Hepatocyte (in vitro differentiated cells): ENCODE results near the gene OR14J1. TPM values are rescaled to one million over a fixed set of nuclear protein-coding genes. Genes with fewer than 3 reads are reported as not detected.

Experiments used
- DNase-seq: peaks from one replicate; pipeline ENCODE4 v3.0.0-alpha.2; 2016; ENCODE audit warnings: low spot score
- H2AFZ ChIP-seq: fragments of 200-600 bp; sonication (generic); 2 replicates; pipeline ENCODE4 v1.6.0; 2016; ENCODE audit warnings: antibody characterized with exemption, mild to moderate bottlenecking
- H3K27ac ChIP-seq: fragments of 200-600 bp; sonication (generic); 2 replicates; pipeline ENCODE4 v1.5.1; 2016; ENCODE audit warnings: mild to moderate bottlenecking
- H3K27me3 ChIP-seq: fragments of 200-600 bp; sonication (generic); 2 replicates; pipeline ENCODE4 v1.6.1; 2016
- H3K36me3 ChIP-seq: fragments of 200-600 bp; sonication (generic); replicated peaks from 2 replicates; pipeline ENCODE4 v1.5.1; 2016; ENCODE audit warnings: low read depth; ENCODE audit not compliant: insufficient read depth
- H3K4me1 ChIP-seq: fragments of 200-600 bp; sonication (generic); 2 replicates; pipeline ENCODE4 v1.5.1; 2016; ENCODE audit warnings: mild to moderate bottlenecking, moderate library complexity; ENCODE audit not compliant: insufficient read depth
- H3K4me2 ChIP-seq: fragments of 200-600 bp; sonication (generic); 2 replicates; pipeline ENCODE4 v1.6.0; 2016
- H3K4me3 ChIP-seq: fragments of 200-600 bp; sonication (generic); 2 replicates; pipeline ENCODE4 v1.5.1; 2016; ENCODE audit warnings: mild to moderate bottlenecking
- H3K79me2 ChIP-seq: fragments of 200-600 bp; sonication (generic); 2 replicates; pipeline ENCODE4 v1.6.0; 2017; ENCODE audit warnings: mild to moderate bottlenecking
- H3K9me2 ChIP-seq: fragments of 200-600 bp; sonication (generic); replicated peaks from 2 replicates; pipeline ENCODE4 v1.6.0; 2017; ENCODE audit warnings: mild to moderate bottlenecking; ENCODE audit not compliant: insufficient read depth
- H3K9me3 ChIP-seq: fragments of 200-600 bp; sonication (generic); 2 replicates; pipeline ENCODE4 v1.5.1; 2016; ENCODE audit warnings: low read depth, mild to moderate bottlenecking
- H4K20me1 ChIP-seq: fragments of 200-600 bp; sonication (generic); 2 replicates; pipeline ENCODE4 v1.6.0; 2016; ENCODE audit warnings: mild to moderate bottlenecking; ENCODE audit not compliant: insufficient read depth, poor library complexity, severe bottlenecking
- EZH2 ChIP-seq: fragments of 200-600 bp; sonication (generic); IDR thresholded peaks from 2 replicates; pipeline ENCODE4 v1.6.1; 2016; ENCODE audit warnings: antibody characterized with exemption, mild to moderate bottlenecking, borderline replicate concordance
- EZH2phosphoT487 ChIP-seq: fragments of 200-600 bp; sonication (generic); IDR thresholded peaks from one replicate; pipeline ENCODE4 v1.6.1; 2018; ENCODE audit warnings: antibody characterized with exemption, mild to moderate bottlenecking, low read depth, moderate library complexity; ENCODE audit not compliant: unreplicated experiment, severe bottlenecking
- whole genome bisulfite sequencing: methylation state at CpG from one replicate; pipeline ENCODE4 v1.1.6; 2016; ENCODE audit warnings: low lambda C conversion rate; ENCODE audit errors: missing lambda C conversion rate; 5-methylcytosine and 5-hydroxymethylcytosine counted together
- polyA plus RNA-seq: library from polyadenylated mRNA; unstranded; fragments of >200 nt; fragmentation: Nextera tagmentation; extraction: Ambion mirVana; gene quantifications from 2 replicates; pipeline ENCODE4 v1.2.1, GENCODE V29; 2016
- total RNA-seq: library from RNA; depleted of rRNA; stranded (reverse); fragments of >200 nt; gene quantifications from 2 replicates; pipeline ENCODE4 v1.2.3, GENCODE V29; 2014
- TF ChIP-seq, protein P1 (sequence below): fragments of 200-600 bp; sonication (generic); IDR thresholded peaks from 2 replicates; pipeline ENCODE4 v1.5.1; 2016; ENCODE audit warnings: antibody characterized with exemption, mild to moderate bottlenecking; ENCODE audit not compliant: poor library complexity

The OR14J1 gene, protein sequence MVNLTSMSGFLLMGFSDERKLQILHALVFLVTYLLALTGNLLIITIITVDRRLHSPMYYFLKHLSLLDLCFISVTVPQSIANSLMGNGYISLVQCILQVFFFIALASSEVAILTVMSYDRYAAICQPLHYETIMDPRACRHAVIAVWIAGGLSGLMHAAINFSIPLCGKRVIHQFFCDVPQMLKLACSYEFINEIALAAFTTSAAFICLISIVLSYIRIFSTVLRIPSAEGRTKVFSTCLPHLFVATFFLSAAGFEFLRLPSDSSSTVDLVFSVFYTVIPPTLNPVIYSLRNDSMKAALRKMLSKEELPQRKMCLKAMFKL
- total RNA-seq = not detected in 2 replicates
- polyA plus RNA-seq = not detected in 2 replicates

GRCh38 chr6:29301316-29301715, at the start of gene OR14J1:
OR14J1 (plus strand) TSS chr6:29301701; CDS start chr6:29306690, 4,989 bp downstream.
- Histone ChIP-seq H3K36me3 (no peaks in the 10 kb centered on the region), H3K4me2 (no peak within 1 kb of the TSS), H3K4me3 (no peak within 1 kb of the TSS), H3K9me3 (no peaks in the 10 kb centered on the region), H3K27me3 (peaks cover 4% of the 10 kb centered on the region), H3K79me2 (no peaks in the 10 kb centered on the region), H3K27ac (no peak within 1 kb of the TSS), H3K9me2 (no peaks in the 10 kb centered on the region), H4K20me1 (no peaks in the 10 kb centered on the region), H2AFZ (no peak within 1 kb of the TSS), H3K4me1 (no peaks in the 10 kb centered on the region)
- DNase-seq = no peak
- TF ChIP-seq EZH2phosphoT487 = no peak
- no peak for TF ChIP-seq EZH2
- TF ChIP-seq, protein P1, sequence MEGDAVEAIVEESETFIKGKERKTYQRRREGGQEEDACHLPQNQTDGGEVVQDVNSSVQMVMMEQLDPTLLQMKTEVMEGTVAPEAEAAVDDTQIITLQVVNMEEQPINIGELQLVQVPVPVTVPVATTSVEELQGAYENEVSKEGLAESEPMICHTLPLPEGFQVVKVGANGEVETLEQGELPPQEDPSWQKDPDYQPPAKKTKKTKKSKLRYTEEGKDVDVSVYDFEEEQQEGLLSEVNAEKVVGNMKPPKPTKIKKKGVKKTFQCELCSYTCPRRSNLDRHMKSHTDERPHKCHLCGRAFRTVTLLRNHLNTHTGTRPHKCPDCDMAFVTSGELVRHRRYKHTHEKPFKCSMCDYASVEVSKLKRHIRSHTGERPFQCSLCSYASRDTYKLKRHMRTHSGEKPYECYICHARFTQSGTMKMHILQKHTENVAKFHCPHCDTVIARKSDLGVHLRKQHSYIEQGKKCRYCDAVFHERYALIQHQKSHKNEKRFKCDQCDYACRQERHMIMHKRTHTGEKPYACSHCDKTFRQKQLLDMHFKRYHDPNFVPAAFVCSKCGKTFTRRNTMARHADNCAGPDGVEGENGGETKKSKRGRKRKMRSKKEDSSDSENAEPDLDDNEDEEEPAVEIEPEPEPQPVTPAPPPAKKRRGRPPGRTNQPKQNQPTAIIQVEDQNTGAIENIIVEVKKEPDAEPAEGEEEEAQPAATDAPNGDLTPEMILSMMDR = no peak
- 53% methylated on average over 3 of the region's 3 CpGs for WGBS

- H3K9me3 ChIP-seq = no peaks in the 10 kb centered on the region
Measured at GRCh38 chr6:29251736-29252135, 49.8 kb upstream of the OR14J1 start.

GRCh38 chr6:29255530-29255929, 46.0 kb upstream of the OR14J1 start:
- WGBS = 88% methylated on average over 2 of the region's 2 CpGs
- TF ChIP-seq EZH2phosphoT487 (no peak), EZH2 (no peak)
- TF ChIP-seq, protein P1 = no peak
- Histone ChIP-seq H3K27me3 (no peaks in the 10 kb centered on the region), H3K9me2 (no peaks in the 10 kb centered on the region), H4K20me1 (no peaks in the 10 kb centered on the region), H2AFZ (no peak overlapping the region), H3K79me2 (no peaks in the 10 kb centered on the region), H3K36me3 (no peaks in the 10 kb centered on the region), H3K4me3 (no peak overlapping the region), H3K9me3 (no peaks in the 10 kb centered on the region), H3K27ac (no peak overlapping the region), H3K4me2 (no peak overlapping the region), H3K4me1 (no peaks in the 10 kb centered on the region)
- no peak for DNase-seq

More at GRCh38 chr6:29251736-29252135, 49.8 kb upstream of the OR14J1 start:
- no peaks in the 10 kb centered on the region for H3K27me3 ChIP-seq
- H3K4me2 ChIP-seq = no peak overlapping the region
- H3K79me2 ChIP-seq = no peaks in the 10 kb centered on the region
- 89% methylated on average over 9 of the region's 9 CpGs for WGBS
- no peaks in the 10 kb centered on the region for H3K36me3 ChIP-seq
- TF ChIP-seq, protein P1 = no peak
- TF ChIP-seq EZH2 = no peak
- no peak for TF ChIP-seq EZH2phosphoT487
- no peak for DNase-seq
- H3K9me2 ChIP-seq = no peaks in the 10 kb centered on the region
- H3K4me3 ChIP-seq = no peak overlapping the region
- no peaks in the 10 kb centered on the region for H3K4me1 ChIP-seq
- H4K20me1 ChIP-seq = no peaks in the 10 kb centered on the region
- H2AFZ ChIP-seq = no peak overlapping the region
- no peak overlapping the region for H3K27ac ChIP-seq
